Activated T-cell treated with anti-CD3 and anti-CD28 coated beads for 4 hours (primary cell): ENCODE data around the gene FHOD1.

Source experiments
- DNase-seq: peaks from one replicate; pipeline ENCODE4 v3.0.0-alpha.2; 2020

Gene FHOD1

GRCh38 chr16:67230809-67231660 lies 16.2 kb downstream of the FHOD1 start:
- no peak for DNase-seq

- DNase-seq: no peak
Observed at GRCh38 chr16:67229906-67230808, 17.1 kb downstream of the FHOD1 start.

GRCh38 chr16:67228905-67229304 lies 18.4 kb downstream of the FHOD1 start:
- DNase-seq: no peak

- DNase-seq: no peak
Observed at GRCh38 chr16:67228034-67228785, 19.1 kb downstream of the FHOD1 start.

- no peak for DNase-seq
Observed at GRCh38 chr16:67227567-67227921, 19.7 kb downstream of the FHOD1 start.

GRCh38 chr16:67226804-67227566 lies 20.3 kb downstream of the FHOD1 start, which contains the start of gene TMEM208:
TMEM208 (plus strand) TSS chr16:67227130; CDS start chr16:67227219, 89 bp downstream.
- DNase-seq: peak; percentile 98

- DNase-seq: no peak
Observed at GRCh38 chr16:67226295-67226803, 20.9 kb downstream of the FHOD1 start.

- no peak for DNase-seq
Observed at GRCh38 chr16:67223992-67224391, 23.3 kb downstream of the FHOD1 start.

GRCh38 chr16:67216612-67217490 lies 30.4 kb downstream of the FHOD1 start:
- no peak for DNase-seq

- DNase-seq: no peak
Observed at GRCh38 chr16:67215706-67216105, 31.6 kb downstream of the FHOD1 start.

GRCh38 chr16:67213197-67214019 lies 33.9 kb downstream of the FHOD1 start:
- no peak for DNase-seq

GRCh38 chr16:67212766-67213165 lies 34.5 kb downstream of the FHOD1 start:
- no peak for DNase-seq

- no peak for DNase-seq
Observed at GRCh38 chr16:67211674-67212073, 35.6 kb downstream of the FHOD1 start.

GRCh38 chr16:67210069-67210937 lies 37.0 kb downstream of the FHOD1 start:
- no peak for DNase-seq

GRCh38 chr16:67209565-67209964 lies 37.7 kb downstream of the FHOD1 start:
- no peak for DNase-seq

- DNase-seq: no peak
Observed at GRCh38 chr16:67208154-67208896, 39.0 kb downstream of the FHOD1 start.

GRCh38 chr16:67207249-67208091 lies 39.8 kb downstream of the FHOD1 start:
- no peak for DNase-seq
